Activated gamma-delta T cell treated with anti-CD3 and anti-CD28 coated beads, Interleukin-2, amount 50 U/mL, for 16 hours (primary cell): Measurements from ENCODE around the gene EML5.

Experiments
- DNase-seq: peaks from one replicate; pipeline ENCODE4 v3.0.0-alpha.2; 2020; ENCODE audit warnings: low read depth

EML5 gene

DNA sequence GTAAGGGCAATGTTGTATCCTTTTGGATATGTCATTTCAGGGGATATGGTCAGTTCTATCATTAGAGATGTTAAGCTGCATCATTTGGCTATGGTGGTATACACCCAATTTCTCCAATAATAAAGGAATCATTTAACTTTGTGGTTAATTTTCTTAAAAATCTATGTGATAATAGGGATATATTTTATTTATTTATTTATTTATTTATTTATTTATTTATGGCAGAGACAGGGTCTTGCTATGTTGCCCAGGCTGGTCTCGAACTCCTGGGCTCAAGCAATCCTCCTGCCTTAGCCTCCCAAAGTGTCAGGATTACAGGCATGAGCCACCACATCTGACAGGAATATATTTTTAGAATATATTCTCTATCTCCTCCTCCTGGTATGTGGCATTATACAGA, 85.7 kb downstream of the EML5 start:
- DNase-seq: no peak

DNA sequence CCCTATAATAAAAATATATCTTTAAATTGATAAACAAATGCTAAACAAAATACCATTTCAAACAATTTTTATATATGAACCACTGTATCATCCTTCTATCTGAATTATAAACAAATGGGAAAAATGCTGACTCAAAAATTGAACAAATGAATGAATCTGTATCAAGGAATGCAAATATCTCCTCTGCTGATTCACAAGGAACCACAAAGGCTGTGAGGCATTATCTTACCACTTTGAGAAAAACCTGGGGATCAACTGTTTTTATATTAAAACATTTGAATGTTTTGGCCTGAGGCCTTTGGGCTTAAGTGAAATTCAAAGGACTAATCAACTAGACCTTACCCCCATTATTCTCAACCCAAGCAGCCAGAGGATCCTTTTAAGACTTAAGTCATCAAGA, 86.3 kb downstream of the EML5 start:
- no peak for DNase-seq

DNA sequence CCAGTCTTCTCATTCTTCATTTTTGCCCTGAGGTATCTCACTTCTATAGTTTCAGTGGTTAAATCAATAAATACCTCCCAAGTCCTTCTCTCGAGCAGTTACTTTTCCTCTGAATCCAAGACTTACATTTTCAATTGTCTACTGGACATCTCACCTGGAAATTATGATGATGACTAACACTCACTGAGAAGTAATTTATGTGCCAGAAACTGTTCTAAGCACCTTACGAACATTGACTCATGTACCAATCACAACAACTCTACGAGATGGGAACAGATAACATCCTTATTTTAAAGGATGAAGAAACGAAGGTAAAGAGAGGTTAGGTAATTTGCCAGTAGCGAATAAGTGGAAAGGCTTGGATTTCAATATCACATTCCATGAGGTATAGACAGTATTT, 94.1 kb downstream of the EML5 start:
- DNase-seq: no peak

DNA sequence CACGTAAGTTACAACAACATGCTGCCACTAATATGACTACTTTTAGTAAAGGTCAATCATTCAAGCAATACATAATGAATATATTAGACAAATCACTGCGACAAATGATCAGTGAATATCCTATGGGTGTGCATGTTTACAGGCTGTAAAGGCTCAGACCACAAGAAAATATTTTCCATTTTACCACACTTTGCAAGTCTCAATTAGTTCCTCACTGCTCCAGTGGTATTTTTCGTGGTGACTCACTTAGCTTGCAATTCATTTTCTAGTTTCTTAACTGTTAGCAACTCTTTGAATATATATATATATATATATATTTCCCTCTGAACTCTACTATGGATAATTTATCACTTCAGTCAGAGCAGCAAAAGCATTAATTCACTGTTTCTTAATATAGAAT, 96.9 kb downstream of the EML5 start:
- DNase-seq: no peak

- no peak for DNase-seq
Observed at GRCh38 chr14:88688386-88688785, 104.4 kb downstream of the EML5 start.

DNA sequence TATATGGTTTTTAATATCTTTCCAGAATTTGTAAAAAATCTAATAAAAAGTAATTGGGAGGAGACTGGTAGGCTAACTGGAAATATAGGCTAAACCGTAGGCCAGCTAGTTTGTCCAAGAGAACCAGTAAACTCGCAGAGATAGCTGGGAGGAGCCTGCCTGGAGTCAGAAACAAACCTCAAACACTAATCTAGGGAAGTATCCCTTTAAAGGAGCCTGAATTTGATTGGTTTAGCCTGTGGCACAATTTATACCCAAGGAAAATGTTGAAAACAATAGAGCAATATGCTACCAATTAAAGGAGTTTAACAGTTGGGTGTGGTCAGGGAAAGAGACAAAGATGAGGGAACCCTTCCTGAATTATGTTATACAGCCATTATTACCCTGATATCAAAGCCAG, 109.6 kb downstream of the EML5 start:
- DNase-seq: no peak

GRCh38 chr14:88682495-88683114, 110.1 kb downstream of the EML5 start:
- DNase-seq: no peak

DNA sequence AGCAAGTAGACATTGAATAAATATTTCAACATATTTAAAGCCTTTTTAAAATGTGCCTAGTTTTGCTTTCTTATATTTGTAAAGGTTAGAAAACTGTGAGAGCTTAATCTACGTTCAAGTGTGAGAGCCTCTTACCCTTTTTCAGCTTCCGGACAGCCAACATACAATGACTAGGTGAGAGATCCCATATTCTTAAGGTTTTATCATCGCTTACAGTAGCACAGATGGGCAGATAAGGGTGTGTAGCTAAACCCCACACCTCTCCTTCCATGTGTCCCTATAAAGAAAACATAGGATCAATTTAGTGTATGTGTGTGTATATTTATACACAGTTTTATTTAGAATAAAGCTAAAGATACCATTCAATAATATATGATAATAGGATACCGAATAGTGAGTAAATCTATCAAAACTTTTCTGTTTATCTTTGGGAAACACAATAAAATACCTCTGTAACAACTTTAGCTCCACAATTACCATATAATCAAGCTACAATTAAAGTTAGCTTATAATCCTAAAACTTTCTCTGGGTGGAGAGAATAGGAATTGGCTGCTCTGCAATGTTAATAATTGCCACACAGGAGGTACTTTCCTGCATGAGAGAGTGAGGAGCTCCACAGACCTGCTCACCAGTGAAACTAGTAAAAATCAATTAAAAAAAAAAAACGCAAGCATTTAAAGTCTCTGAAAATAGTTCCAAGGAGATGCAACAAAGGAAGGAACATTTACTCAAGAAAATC, 110.8 kb downstream of the EML5 start:
- no peak for DNase-seq

DNA sequence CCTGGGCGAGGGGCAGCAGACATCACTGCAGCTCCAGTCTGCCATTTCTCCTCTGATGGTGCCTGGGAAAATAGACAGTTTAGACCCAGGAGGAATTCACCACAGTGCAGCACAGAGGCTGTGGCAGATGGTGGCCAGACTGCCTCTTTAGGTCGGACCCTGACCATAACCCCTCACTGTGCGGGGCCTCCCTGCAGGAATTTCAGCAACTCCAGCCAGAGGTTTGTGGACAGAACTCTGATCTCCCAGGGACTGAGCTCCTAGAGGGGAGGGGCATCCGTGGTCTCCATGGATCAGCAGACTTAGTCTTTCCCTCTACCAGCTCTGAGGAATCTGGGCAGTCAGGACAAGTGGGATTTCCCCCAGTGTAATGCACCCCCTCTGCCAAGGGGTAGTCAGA, 123.4 kb downstream of the EML5 start:
- DNase-seq: no peak

GRCh38 chr14:88668448-88669116, 124.2 kb downstream of the EML5 start:
- no peak for DNase-seq

DNA sequence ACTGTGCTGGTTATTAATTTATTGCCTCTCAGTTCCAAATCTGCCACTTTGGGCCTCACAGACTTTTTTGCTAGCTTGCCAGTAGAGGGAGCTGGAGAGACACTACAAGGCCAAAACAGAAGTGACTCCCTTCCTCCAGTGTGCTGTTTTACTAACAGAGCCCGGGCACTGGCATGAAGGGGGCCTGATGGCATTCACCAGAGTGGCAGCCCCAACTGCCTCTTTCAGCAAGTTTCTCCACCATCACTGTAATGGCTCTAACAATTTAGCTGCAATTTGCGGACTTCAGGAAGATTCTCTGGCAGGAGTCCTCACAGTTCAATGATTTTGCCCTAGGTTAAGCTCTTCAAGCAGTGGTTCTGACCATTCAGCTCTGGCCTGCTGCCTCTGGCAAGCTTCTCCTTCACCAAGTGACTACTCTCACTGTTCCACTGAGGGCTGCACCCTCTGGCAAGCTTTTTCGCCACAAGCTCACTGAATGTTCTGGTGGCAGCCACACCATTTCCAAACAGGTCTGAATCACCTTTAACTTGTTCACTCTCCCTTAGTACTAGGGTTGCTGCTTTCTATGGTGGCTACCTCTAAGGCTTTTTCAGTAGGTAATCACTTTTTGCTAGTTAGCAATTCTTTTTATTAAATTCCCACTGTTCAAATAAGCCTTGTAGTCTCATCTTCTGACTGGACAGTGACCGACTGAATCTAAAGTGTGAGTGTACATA, 125.0 kb downstream of the EML5 start:
- peak; percentile 11 for DNase-seq

DNA sequence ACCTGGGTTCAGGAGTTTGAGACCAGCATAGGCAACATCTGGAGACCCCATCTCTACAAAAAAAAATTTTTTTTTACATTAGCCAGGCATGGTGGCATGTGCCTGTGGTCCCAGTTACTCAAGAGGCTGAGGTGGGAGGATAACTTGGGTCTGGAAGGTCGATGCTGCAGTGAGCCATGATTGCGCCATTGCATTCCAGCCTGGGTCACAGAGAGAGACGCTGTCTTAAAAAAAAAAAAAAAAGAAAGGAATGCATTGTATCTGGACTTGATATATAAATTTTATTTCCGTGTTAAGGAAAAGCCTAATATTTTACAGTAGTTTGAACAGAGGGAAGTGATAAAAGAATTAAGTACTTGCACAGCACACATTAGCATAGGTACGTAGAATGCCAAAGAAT, 132.7 kb downstream of the EML5 start:
- DNase-seq: no peak

DNA sequence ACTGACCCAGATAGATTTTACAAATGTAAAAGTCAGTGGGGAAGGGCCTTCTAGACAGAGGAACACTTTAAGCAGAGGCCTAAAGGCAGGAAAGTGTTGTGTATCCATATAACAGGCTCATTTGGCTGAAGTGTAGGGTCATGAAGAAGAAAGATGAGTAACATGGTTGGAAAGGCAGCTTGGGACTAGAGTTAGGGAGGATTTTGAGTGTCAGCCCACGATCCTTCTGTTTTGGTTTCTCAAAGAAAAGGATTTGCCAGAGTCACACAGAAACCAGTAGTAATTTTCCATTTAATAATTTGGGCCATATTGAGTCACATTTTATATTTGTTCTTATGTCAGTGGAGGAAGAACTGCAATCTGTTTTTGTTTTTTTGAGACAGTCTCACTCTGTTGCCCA, 153.5 kb downstream of the EML5 start:
- no peak for DNase-seq

GRCh38 chr14:88632512-88632911, 160.2 kb downstream of the EML5 start:
- DNase-seq: no peak

DNA sequence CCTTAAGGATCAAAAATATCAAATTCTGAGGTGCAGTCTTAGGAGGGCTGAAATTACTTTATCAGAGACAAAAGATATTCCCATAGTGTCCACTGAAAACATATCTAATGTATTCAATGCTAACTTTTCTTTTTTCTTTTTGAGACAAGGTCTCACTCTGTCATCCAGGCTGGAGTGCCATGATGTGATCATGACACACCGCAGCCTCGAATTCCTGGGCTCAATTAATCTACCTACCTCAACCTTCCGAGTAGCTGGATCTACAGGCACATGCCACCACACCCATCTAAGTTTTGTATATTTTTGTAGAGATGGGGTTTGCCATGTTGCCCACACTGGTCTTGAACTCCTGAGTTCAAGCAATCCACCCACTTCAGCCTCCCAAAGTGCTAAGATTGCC, 161.7 kb downstream of the EML5 start:
- no peak for DNase-seq

- no peak for DNase-seq
Observed at GRCh38 chr14:88630565-88630964, 162.2 kb downstream of the EML5 start.

- no peak for DNase-seq
Observed at GRCh38 chr14:88628462-88628861, 164.3 kb downstream of the EML5 start.

- no peak for DNase-seq
Observed at GRCh38 chr14:88628033-88628432, 164.7 kb downstream of the EML5 start.

GRCh38 chr14:88625671-88626070, 167.1 kb downstream of the EML5 start:
- DNase-seq: no peak

DNA sequence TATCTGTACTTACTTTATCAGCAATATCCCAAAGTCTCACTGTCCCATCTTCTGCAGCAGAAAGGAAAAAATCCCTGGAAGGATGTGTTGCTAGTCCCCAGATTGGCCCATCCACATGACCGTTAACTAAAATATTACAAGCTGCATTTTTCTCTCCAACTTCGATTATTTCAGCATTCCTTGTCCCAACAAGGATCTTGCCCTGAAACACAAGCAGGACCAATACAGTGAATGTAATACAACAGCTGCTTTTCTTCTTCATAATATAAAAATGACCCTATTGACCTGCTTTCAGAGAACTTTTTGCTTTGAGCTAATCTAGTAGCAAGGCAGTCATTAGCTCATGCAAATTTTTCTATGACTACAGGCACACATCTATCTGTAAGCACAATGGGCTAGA, 171.7 kb downstream of the EML5 start:
- DNase-seq: no peak

DNA sequence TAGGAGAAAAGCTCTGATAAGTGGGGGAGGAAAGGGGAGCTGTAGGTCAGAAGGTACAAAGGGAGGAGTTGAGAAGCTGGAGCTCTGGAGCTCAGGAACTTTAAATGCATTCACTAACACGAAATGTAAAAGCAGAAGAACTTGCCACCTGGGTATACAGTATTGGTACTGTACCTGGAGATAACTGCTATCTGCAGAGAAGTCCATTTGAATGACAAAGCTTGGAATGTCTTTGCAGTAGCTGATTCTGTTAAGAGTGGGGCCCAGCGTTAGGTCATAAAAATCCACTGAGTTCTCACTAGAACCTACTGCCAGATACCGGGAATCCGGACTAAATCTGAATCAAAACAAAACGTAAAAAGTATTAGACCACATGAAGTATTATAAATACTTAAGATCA, 174.3 kb downstream of the EML5 start:
- DNase-seq: no peak

DNA sequence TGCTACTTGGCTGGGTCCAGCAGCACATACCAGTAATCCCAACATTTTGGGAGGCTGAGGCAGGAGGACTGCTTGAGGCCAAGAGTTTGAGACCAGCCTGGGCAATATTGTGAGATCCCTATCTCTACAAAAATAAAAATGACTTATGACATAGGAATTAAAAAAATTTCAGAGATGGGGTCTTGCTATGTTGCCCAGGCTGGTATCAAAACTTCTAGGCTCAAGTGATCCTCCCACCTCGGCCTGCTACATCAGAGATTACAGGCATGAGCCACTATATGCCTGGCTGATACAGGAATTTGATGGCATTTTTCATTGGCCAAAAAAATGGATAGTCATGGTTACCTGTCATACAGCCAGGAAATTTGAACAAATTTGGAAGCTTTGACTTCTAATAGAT, 175.3 kb downstream of the EML5 start:
- no peak for DNase-seq

GRCh38 chr14:88616697-88617096, 176.1 kb downstream of the EML5 start:
- no peak for DNase-seq
